Measurements from ENCODE around the gene GRK5. TPM values are rescaled to one million over a fixed set of nuclear protein-coding genes. Genes with fewer than 3 reads are reported as not detected.

Gene GRK5
- total RNA-seq, 1 experiment from 2014 or later = 4.6 TPM

DNA sequence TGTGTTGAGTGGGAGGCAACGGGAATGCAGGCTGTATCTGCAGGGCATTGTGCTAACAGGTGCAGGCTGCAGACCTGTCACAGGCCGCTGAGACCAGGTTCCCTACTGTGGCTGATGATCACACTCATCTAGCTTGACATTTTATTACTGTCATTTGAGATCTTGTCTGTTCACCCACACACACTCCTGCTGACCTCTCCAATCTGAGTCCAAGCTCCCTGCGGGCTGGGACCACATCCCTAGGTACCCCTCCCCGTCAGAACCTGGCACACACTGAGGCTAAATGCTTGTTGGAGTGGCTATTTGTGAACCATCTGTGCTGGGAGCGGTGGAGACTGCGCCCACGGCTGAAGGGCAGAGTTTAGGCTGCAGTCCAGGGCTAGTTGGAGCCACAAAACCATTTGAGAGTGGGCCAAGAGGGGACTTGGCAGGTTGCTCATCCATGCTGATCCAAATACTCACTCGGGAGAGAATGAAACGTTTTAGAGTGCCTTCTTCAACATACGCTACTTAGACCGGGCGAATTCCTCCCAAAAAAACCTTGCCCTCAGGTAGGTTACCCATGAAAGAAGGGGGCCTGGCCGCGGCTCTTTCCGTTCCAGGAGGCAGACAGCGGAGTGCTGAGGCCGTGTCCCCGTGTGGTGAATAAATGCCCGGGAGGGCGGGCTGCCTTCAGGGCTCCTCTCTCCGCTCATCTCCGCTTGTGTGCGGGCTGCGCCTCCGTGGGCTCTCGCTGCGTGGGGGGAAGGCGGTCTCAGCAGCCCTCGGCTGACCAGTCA is 170.8 kb downstream of the GRK5 start:
- no peak for DNase-seq (ENCODE audit: low spot score)

DNA sequence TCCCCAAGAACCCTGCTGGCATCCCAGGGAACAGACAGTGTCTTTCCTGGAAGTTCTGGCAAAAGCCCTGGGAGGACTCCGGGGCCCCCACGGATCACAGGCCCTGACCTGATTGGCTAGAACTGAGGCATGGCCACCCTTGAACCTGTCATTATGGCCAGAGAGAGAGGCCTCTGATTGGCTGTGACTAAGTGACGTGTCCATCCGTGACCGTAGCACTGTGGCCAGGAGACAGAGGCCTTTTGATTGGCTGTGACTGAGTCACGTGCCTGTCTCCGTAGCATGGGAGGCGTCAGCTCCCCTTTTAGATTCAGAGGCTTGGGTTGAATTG is 171.3 kb downstream of the GRK5 start:
- DNase-seq (ENCODE audit: low spot score) = no peak

DNA sequence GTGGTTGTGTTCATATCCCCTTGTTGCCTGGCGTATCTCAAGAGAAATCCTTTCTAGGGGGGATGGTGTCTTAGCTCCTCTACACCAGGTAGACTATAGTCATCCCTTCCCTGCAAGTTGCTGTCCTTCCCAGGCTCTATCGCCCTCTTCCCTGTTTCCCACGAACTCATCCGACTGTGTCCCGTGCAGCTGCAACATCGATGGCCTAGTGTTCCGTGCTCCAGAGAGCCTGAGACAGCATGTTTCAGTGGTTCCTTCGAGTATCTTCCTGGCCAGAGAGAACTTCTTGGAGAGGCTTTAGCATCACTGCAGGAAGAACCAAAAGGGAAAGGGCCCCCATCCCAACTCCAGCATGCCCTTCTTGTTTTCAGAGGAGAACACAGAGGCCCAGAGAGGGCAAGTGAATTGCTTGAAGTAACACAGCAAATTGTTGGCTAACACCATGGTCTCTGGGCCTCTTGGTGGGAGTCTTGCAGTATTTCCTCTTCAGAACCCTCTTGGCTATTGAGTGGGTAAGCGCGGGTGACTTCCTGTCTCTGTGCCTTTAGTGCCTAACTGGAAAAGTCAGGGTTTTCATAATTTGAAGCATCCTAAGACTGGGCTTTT is 172.2 kb downstream of the GRK5 start:
- DNase-seq (ENCODE audit: low spot score) = no peak

DNA sequence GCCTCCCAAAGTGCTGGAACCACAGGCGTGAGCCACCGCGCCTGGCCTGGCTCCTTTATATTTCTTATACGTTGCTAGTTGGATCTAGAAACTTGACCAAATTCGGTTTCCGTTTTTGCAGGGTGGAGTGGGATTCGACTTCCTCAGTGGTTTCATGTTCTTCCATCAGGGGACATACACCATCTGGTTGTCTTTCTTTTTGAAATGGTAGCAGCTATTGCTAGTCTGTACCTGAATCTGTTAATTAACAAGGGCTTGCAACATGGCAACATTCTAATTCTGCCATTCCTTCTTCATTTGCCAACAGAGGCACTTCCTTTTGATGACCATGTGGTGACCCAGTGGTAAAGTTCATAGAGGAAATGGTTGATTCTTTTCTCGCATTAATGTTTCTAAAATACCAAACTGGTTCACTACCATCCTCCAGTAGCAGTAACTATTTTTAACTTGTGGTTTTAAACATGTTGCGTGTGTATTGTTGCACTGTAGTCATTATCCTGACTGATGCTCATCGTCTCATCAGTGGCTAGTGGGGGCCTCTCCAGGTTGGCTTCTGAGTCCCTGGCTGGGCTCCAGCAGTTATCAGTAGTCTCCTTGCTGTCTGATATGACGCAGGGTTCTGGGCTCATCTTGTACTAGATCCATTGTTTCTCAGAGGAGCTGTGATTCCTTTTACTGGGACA is 175.9 kb downstream of the GRK5 start:
- no peak for DNase-seq (ENCODE audit: low spot score)

DNA sequence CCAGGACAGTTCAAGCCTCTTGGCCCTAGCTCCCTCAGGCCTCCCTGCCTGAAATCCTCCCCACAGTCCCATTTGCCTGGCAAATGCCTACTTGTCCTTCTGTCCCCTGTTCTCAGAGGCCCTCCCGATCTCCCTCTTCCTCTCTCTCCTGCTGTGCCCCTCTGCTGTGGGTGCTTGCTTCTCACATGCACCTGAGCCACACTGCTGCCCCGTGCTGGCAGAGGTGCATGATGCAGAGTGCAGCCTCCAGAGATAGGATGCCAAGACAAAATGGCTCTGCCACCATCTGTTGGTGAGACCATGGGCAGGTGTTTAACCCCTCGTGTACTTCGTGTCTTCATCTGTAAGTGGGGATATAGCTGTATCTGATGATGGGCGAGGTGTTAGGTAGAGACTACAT is 176.8 kb downstream of the GRK5 start:
- no peak for DNase-seq (ENCODE audit: low spot score)

DNA sequence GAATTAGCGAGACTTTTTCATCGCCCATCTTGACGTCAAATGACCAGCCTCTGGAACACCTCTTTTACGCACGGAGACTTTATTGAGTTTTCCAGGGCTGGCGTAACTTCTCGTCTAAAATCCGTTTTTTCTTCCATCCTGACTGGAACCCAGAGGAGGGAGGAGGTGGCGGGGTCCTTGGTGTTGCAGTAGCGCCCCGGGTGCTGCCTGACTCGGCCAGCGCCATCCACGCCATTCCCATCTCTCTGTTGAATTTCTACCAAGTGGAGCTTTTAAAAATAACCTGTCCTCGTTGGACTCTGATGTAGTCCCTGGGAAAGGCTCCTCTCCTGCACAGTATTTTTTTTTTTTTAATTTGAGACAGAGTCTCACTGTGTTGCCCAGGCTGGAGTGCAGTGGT is 179.3 kb downstream of the GRK5 start:
- DNase-seq (ENCODE audit: low spot score) = no peak

DNA sequence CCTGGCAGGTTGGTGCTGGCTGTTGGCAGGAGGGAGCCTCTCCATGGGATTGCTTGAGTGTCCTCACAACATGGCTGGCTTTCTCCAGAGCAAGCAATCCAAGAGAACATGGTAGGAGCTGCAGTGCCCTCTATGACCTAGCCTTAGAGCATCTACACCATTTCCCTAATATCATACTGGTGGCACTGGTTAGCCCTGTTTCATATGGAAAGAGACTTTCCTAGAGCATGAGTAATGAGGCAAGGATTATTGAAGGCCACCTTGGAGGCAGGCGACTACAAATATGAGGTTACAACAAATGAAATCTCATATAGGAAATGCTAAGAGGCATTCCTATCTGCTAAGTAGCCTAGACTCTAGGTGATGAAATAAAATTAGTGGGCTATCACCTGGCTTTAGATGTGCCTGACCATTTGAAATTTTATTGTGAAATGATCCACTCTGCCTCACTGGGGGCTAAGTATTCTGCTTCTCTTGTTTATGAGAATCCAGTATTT is 181.5 kb downstream of the GRK5 start:
- no peak for DNase-seq (ENCODE audit: low spot score)

DNA sequence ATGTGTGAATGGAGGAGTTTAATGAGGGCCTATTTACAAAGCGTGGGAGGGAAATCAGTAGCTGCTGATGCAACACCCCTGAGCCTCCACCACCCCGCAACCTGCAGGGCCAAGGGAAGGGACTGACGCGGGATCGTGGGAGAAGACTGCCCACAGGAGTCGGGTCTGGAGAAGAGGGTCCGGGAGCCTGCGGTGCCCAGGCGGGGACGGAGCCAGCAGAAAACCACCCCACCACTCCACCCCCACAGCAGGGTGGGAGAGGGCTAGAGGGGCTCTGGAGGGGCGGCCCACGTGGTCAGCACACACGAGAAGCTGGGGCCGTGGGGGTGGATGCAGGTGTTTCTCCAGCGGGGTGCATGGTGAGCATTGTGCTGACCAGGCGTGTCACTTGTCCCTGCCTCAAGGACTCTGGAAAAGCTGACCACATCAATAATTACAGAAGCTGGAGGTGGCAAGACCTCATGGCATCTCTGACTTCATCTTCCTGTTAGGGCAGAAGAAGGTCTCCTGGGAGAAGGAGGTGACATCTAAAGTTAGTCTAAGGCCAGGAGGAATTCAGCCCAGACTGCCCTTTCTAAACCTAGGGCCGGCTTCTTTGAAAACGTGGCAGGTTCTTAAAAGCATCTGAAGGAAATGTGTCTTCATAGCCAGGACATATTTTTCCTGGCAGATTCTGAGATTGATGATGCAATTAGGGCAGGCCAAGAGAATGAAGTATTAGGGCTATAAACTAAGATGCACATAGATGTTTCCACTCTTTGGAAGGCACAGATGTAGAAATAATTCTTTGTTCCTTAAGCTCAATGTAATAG is 184.3 kb downstream of the GRK5 start:
- no peak for DNase-seq (ENCODE audit: low spot score)

DNA sequence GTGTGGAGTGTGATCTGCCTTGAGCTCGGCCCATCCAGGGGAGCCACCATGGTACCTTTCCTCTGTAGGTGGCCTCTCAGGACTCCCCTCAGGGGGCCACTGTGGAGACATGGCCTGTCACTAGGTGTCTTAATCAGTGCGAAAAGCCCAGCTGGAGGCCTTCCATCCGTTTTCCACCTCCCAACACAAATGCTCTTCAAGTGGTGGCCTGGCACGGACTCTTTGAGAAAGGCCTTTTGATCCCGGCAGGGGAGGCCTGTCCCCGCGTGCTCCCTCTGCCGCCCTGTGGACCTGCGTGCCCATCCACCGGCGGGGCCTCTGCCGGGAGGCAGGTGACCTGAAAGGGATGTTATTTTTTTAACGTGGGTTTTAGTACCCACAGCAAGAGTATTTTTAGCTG is 185.6 kb downstream of the GRK5 start:
- no peak for DNase-seq (ENCODE audit: low spot score)

DNA sequence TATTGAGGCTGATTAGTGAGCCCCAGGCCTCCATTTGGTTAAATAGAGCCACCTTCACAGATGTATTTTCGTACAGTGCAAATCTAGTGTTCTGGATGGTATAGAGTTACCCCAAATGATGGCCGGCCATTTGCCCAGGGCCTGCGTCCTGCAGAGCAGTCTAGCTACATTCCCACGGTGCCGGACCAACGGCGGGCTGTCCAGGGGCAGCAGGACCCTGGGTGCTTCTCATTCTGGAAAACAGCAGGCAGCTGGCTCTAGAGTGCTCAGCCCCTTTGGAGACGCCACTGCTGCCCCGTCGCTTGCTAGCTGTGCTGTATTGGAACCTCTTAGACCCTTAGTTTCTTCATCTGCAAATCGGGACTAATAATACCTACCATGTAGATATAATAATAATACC is 186.1 kb downstream of the GRK5 start:
- DNase-seq (ENCODE audit: low spot score) = no peak

DNA sequence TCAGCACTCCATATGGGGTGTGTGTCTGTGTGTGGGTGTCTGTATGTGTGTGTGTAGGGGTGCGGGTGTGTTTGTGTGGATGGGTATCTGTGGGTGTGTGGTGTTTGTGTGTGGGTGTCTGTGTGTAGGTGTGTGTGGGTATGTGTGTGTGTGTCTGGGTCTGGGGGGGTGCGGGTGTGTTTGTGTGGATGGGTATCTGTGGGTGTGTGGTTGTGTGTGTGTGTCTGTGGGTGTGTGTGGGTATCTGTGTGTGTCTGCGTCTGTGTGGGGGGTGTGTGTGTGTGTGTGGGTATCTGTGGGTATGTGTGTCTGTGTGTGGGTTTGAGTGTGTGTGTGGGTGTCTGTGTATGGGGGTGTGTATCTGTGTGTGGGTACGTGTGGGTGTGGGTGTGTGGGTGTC is 186.5 kb downstream of the GRK5 start:
- DNase-seq (ENCODE audit: low spot score) = no peak

DNA sequence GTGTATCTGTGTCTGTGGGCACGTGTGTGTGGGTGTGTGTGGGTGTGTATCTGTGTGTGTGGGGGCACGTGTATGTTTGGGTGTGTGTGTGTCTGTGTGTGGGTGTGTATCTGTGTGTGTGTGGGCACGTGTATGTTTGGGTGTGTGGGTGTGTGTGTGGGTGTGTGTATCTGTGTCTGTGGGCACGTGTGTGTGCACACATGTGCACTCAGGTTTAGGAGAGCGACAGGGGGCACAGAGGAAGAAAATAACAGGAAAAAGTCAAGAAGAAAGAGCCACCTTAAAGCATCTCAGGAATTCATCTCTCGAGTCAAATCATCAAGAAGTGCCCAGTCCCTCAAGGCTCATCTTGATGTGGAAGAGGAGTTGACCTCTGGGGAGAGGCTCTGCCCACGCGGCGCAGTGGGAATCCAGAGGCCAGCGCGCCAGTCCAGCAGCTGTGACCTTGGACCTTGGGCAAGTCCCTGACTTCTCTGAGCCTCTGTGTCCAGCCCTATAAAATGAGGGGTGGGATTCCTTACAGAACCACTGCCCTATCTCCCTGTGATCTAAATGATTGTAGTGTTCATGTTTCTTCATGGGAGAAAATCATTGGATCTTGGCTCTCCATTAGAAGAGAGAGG is 187.4 kb downstream of the GRK5 start:
- DNase-seq (ENCODE audit: low spot score) = no peak

DNA sequence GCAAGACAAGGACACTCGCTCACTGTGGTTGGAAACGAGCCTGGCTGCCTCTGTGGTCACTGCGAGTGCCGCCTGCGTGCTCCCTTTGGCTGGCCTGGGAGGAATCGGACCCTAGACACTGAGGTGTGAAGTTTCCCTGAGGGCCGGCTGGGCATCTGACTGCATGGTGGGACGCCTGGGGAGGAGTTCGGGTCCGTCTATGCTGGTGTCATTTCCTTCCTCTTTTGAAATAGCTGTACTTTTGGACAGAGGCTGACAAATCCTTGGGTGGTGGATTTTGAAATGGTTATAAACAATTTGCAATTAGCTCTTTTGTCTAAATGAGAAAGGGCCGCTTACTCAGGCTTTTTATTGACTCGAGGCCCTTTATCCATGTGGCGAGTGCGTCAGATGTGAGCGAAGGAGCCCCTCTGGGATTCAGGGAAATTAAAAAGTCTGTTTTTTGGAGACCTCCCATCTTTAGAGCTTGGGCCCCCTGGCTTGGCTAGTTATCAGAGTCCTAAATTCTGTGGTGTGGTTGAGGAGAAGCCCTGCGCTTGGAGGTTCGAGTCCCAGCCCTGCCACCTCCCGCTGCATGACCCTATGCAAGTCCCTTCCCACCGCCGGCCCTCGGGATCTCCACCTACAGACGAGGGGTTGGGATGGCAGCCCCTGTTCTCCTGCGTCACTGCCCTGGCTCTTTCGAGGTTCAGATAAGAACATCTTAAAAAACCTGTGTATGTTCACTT is 188.1 kb downstream of the GRK5 start:
- no peak for DNase-seq (ENCODE audit: low spot score)

DNA sequence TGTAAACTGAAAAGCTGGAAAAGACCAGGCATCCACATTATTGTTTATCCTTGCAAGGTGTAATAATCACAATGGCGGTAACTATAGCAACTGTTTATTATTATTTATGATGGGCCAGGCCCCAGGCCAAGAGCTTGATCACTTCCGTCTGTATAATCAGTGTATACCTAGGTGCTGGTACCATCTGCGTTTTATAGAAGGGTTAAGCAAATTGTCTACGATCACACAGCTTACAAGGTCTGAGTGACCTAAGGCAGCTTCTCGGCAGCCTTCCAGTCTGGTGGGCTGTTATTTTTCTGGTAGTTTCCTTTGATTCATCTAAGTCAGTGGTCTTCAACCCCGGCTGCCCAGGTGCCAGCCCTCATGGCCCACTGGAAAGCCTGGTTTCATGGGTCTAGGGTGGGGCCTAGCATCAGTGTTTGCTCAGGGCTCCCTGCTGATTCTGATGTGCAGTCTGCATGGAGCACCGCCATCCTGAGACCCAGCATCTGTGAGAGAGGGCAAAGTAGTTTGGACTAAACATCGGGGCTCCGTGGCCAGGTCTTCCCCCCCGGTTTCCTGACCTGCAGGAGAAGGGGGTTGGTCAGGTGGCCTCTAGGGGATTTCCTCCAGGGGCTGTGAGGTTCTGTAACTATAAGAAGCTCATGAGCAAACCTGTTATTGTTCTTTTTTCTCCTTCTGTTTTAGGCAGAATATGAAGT is 188.8 kb downstream of the GRK5 start:
- no peak for DNase-seq (ENCODE audit: low spot score)

DNA sequence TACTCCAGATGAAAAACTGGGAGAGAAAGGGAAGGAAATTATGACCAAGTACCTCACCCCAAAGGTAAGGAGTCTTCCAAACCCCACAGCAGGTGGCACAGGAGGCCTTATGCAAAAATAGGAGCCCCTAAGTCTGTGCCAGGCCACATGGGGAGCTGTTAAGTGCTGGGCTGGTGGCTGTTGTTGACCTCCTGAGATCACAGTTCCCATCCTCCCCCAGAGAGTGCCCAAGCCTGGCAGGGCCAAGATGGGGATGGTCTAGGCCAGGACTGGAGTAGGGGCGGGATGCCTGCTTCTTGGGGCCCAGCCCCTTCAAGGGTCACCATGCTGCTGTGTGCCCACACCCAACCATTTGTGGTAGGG is 189.3 kb downstream of the GRK5 start:
- DNase-seq (ENCODE audit: low spot score) = no peak

DNA sequence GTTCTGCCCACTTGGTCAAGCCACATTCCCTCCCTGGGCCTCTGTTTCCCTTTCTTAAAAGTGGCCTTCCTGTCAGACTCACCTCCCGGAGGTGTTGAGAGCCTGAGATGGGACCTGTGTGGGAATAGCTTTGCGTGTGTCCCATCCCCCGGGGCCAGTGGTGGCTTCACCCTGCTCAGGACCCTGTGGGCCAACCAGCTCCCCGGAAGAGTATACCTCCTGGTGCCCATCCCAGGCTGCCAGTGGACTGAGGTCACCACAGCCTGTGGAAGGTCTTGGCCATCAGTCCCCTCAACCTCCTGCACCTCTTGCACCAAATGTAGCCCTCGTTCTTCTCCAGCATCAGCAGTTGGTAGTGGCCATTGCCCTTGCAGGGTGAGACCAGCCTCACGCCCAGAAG is 190.0 kb downstream of the GRK5 start:
- DNase-seq (ENCODE audit: low spot score) = no peak

DNA sequence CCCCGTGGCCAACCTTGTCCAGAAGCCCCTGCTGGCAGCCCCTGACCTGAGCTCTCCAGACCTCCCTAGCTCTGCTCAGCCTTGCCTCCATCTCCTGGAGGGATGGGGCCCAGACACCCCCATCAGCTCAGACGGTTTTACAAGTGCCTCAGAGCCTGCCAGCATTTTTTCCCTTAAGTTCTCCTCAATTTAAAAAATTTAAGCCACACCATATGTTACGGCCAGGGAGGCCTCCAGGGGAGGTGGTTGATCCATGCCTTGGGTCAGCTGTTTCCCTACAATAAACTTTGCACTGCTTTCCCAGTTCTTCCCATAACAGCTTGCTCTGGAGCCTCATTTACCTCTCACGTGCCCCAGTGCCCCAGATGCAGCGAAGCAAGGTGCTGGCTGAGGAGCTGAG is 191.6 kb downstream of the GRK5 start:
- no peak for DNase-seq (ENCODE audit: low spot score)

DNA sequence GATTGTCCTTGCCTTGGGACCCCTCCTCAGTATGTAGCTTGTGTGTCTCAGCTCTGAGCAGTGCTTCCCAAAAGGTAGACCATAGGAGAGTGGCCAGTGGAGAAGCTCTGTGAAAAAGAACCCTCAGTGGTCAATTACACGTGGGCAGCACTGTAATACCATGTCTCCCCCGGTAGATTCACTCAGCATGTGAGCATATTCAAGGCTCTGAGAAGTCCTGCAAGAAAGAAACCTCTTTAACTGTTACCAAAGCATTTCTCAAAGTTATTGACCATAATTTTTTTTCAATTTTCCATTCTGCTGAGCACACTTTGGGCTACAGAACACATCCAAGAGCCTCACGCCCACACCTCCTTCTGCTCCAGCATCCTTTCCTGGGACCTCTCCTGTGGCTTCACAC is 192.1 kb downstream of the GRK5 start:
- no peak for DNase-seq (ENCODE audit: low spot score)

DNA sequence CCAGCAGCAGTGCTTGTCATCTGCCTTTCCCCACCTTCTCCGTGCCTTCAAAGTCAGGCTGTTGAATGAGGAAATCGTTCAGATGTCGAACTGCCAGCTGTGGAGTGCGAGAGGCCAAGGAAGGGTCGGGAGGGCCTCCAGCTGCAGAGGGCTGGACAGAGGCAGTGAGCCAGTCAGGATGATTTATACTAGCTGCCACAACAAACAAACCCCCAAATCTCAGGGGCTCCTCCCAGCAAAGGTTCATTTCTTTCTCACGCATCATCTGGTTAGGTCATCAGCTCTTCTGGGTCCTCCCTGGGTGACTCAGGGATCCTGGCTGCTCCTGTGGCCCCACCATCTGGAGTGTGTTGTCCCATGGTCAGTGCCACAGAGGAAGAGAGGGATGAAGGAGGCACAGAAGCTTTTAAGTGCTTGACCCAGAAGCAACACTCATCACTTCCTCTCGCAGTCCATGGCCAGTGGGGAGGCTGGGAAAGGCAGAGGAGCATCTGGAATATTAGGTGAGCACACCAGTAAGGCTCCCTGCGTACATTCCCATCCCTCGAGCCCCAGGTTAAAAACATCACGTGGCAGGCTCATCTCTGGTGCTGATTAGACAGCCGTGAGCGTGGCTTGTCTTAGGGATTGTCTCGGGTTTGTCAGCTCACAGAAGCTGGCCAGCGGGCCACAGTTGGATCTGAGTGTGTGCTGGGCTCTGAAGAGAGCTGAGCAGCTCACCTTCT is 194.5 kb downstream of the GRK5 start:
- DNase-seq (ENCODE audit: low spot score) = no peak

DNA sequence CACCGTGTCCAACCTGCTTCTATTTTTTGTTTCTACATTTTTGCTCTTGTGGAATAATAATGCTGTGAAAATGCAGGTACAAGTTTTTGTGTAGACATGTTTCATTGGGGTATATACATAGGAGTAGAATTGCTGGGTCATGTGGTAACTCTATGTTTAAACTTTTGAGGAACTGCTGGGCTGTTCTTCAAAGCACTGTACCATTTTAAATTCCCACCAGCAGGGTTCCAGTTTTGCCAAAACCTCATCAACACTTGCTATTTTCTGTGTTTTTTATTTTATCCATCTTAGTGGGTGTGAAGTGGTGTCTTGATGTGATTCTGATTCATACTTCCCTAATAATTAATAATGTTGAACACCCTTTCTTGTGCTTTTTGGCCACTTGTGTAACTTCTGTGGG is 196.6 kb downstream of the GRK5 start:
- no peak for DNase-seq (ENCODE audit: low spot score)

All from HT-29 (cell line).